Transverse colon (tissue), 3 donors: ENCODE data around the gene PHF13.
"Not testable (repeated sequence)": the region's sequence is repeated elsewhere in the genome, so short reads cannot be mapped to it uniquely, and the experiment has no call there.

ENCODE experiments used
- POLR2A ChIP-seq: fragments of 450-650 bp; IDR thresholded peaks from one replicate; pipeline ENCODE4 v1.6.1; 2016; ENCODE audit warnings: antibody characterized with exemption, mild to moderate bottlenecking, moderate library complexity
- TF ChIP-seq, protein P1 (sequence below), 5 experiments: fragments of 200-600 bp in 3 of 5; fragments of 450-650 bp in 2 of 5; sonication (generic) in 3 of 5; IDR thresholded peaks; 1 replicate in 2 of 5; 2 replicates in 3 of 5; pipeline ENCODE4 v1.5.1; 2016 to 2017; ENCODE audit warnings: antibody characterized with exemption in 5 of 5, inconsistent platforms in 3 of 5, mild to moderate bottlenecking in 2 of 5, moderate library complexity in 1 of 5

DNA sequence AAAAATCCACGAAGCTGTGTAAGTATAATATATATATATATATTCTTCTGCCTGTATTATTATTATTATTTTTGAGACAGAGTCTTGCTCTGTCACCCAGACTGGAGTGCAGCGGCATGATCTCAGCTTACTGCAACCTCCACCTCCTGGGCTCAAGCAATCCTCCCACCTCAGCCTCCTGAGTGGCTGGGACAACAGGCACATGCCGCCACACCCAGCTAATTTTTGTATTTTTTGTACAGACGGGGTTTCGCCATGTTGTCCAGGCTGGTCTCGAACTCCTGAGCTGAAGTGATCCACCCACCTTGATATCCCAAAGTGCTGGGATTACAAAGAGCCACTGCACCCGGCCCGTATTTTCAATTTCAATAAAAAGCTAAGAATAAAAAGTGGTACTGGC is 13.5 kb upstream of the PHF13 start:
- TF ChIP-seq, protein P1, sequence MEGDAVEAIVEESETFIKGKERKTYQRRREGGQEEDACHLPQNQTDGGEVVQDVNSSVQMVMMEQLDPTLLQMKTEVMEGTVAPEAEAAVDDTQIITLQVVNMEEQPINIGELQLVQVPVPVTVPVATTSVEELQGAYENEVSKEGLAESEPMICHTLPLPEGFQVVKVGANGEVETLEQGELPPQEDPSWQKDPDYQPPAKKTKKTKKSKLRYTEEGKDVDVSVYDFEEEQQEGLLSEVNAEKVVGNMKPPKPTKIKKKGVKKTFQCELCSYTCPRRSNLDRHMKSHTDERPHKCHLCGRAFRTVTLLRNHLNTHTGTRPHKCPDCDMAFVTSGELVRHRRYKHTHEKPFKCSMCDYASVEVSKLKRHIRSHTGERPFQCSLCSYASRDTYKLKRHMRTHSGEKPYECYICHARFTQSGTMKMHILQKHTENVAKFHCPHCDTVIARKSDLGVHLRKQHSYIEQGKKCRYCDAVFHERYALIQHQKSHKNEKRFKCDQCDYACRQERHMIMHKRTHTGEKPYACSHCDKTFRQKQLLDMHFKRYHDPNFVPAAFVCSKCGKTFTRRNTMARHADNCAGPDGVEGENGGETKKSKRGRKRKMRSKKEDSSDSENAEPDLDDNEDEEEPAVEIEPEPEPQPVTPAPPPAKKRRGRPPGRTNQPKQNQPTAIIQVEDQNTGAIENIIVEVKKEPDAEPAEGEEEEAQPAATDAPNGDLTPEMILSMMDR (IDR thresholded peaks at IDR 0.05), result not testable (repeated sequence)
- not testable (repeated sequence) for TF ChIP-seq POLR2A
